Frontal cortex (tissue), 4 donors: ENCODE data around the gene CDC14A. TPM values are rescaled to one million over a fixed set of nuclear protein-coding genes. Genes with fewer than 3 reads are reported as not detected.
"Not testable (repeated sequence)": the region's sequence is repeated elsewhere in the genome, so short reads cannot be mapped to it uniquely, and the experiment has no call there.

Source experiments
- DNase-seq, 2 donors: peaks; one replicate each; pipeline ENCODE4 v3.0.0; 2012; ENCODE audit warnings: low spot score in 2 of 2
- FAIRE-seq: peaks from 2 replicates; lab custom pipeline; 2012; peaks lifted over from hg19 to GRCh38; lab: Jason Lieb, UNC
- total RNA-seq: library from RNA; depleted of rRNA; stranded (reverse); fragments of >200 nt; gene quantifications from one replicate; pipeline ENCODE4 v1.2.3, GENCODE V29; 2014
- donor health status: control.
- donor health status: control.
- donor health status: control.

The CDC14A gene
- total RNA-seq, 1 donor from 2014 or later: 2.9 TPM

- DNase-seq (no peak), FAIRE-seq (no peak)
Observed at GRCh38 chr1:100394285-100394684, 42.0 kb downstream of the CDC14A start.

- FAIRE-seq (no peak), DNase-seq (no peak)
Observed at GRCh38 chr1:100395913-100396312, 43.6 kb downstream of the CDC14A start.

DNA sequence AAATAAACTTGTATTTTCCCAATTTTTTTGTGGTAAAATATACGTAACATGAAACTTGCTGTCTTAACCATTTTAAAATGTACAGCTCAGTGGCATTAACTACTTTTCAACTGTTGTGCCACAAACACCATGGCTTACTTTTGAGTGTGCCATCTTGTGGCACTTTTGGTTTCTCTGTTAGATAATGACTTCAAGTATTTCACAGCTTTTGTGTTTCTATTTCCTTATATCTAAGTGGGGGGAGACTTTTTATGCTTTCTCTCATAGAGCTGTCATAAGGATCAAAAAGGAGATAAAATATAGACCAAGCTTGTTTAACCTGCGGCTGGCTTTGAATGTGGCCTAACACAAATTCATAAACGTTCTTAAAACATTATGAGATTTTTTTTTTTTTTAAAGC, 44.3 kb downstream of the CDC14A start:
- DNase-seq (no peak), FAIRE-seq (no peak)

GRCh38 chr1:100397681-100398080, 45.4 kb downstream of the CDC14A start:
- DNase-seq (no peak), FAIRE-seq (no peak)

GRCh38 chr1:100398648-100399047, 46.3 kb downstream of the CDC14A start:
- no peak for FAIRE-seq

GRCh38 chr1:100400404-100400803, 48.1 kb downstream of the CDC14A start:
- FAIRE-seq: no peak
- DNase-seq: no peak

More at GRCh38 chr1:100398648-100399047, 46.3 kb downstream of the CDC14A start:
- DNase-seq: no peak

DNA sequence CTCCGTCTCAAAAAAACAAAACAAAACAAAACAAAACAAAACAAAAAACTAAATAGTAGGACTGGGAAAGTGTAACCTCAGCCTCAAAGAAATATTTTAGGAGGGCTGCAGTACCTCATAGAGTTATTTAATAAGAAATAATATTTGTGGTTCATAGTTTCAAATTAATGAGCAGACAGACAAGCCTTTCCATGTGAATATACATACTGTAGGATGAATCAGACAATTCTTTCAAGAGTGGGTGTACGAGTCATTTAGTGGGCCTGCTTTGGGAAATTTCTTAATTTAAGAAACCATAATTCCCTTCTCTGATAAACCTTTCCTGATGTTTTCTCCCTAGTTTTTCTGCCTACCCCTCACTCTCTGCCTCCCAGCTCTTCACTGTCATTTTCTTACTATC, 52.5 kb downstream of the CDC14A start:
- DNase-seq (no peak), FAIRE-seq (no peak)

- not testable (repeated sequence) for DNase-seq, FAIRE-seq
Observed at GRCh38 chr1:100405902-100406301, 53.6 kb downstream of the CDC14A start.

- not testable (repeated sequence) for FAIRE-seq, DNase-seq
Observed at GRCh38 chr1:100407390-100407789, 55.1 kb downstream of the CDC14A start.

- DNase-seq (no peak), FAIRE-seq (no peak)
Observed at GRCh38 chr1:100411019-100411418, 58.7 kb downstream of the CDC14A start.

DNA sequence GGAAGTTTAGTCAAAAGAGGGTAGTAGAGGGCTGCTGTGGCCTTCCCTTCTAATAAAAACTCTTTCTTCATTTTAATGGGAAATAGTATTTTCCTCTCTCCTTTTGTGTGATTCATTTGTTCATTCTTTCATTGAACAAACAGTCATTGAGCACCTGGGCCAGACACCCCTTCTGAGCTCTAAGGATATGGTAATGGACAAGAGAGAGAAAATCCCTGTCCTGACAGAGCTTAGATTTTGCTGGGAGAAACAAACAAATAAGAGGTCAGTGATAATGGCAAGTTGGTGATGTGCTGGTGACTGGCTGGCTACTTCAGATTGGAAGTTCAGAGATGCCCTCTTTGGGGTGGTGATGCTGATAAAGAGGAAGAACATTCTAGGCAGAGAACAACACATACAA, 59.3 kb downstream of the CDC14A start:
- no peak for DNase-seq
- FAIRE-seq: no peak

DNA sequence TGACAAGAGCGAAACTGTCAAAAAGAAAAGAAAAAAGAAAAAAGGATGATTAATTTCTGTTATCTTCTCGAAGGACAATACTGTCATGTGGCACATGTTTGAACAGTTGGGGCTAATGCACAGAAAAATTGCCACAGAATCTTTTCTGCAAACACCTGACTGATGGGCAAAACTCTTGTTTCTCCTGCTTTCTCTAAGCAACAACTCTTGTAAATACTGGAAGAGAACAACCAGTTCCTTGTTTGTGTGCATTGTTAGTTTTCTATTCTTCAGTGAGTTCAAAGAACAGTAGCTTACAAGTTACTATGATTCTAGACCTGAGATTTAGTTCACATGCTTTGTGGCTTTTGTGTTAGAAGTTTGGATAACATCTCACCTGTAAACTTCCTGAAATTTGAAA, 60.7 kb downstream of the CDC14A start:
- DNase-seq (no peak), FAIRE-seq (no peak)

- DNase-seq (no peak), FAIRE-seq (no peak)
Observed at GRCh38 chr1:100414693-100415497, 62.6 kb downstream of the CDC14A start.

DNA sequence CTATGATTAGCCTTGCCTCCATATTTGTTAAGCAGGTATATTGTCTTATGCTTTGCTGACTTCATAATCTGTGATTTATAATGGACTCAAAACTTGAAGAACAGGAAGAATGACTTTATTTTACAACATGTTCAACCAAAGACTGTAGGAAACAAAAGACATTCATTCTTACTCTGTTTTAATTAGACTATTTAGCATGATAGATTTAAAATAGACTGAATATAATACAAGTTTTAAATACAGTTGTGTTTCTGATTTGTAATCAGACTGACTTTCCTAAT, 63.1 kb downstream of the CDC14A start:
- DNase-seq: no peak
- no peak for FAIRE-seq

DNA sequence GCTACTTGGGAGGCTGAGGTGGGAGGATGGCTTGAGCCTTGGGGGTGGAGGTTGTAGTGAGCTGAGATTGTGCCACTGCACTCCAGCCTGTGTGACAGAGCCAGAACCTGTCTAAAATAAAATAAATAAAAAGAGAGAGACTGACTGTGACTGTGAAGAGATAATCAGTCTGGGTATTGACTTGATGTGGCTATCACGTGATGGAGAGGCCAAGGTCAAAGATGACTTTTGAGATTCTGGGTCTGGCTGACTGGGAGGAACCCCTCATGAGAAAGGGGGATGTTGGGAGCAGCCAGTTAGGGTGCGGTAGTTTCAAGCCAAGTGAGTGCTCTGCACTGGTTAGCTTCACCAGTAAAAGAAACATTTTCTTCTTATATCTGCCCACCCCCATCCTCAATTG, 66.8 kb downstream of the CDC14A start:
- DNase-seq (no peak), FAIRE-seq (no peak)

DNA sequence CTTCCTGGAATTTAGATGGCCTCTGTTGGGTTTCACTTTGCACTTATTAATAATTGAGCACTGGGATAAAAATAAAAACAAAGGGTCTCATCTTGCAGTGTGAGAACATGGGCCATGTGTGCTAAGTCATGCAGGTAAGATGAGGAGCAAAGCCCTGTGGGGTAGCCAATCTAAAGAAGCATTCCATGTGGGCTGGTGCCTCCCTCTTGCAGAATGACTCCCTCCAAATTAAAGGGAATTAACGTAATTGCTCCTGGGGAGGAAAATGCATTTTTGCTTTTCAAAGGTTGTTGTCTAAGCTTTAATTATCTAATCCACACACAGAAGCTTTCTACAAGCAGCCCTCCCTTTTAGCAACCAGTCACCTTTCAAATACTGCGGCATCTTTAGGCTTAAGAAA, 69.8 kb downstream of the CDC14A start:
- FAIRE-seq: no peak

DNA sequence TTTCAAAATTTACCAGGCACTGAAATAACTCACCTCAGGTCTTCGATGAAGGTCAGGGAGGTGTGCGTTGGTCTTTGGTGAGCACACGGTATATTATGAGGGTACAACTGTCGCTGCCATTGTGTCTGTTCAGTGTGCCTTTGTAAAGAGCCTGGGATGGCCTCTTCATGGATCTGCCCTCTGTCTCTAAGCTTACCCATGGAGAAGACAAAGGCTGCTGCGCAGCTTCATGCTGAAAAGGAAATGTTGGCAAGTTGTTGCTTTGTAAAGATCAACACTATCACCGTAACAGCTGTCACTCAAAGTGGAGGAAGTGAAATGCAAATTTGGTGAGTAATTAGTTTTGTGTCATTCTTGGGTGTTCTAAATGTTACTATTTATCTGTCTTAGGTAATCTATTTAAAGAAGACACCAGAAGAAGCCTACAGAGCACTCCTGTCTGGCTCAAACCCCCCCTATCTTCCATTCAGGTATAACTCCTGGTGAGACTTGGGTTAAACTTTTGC, 71.6 kb downstream of the CDC14A start:
- no peak for FAIRE-seq
- no peak for DNase-seq

More for the DNA sequence above, 69.8 kb downstream of the CDC14A start:
- no peak for DNase-seq

GRCh38 chr1:100428160-100428559, 75.9 kb downstream of the CDC14A start:
- FAIRE-seq: no peak

DNA sequence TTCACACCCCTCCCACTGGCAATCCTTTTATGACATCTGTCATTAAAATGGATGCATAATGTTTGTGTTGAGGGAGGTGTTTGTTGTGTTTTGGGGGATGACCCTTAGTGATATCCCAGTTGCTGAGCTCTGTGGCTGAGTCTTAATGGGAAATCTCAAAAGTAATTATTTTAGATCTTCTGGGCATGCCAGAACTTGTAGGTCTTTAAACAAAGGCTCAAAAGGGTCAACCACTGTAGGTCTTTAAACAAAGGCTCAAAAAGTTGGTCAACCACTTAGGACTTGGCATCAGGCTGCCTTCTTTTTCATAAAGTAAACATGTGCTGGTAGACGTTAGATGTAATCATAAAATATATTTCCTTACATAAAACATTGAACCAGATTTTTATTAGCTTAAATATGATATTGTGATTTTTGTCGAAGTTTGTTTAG, 78.0 kb downstream of the CDC14A start:
- no peak for DNase-seq
- no peak for FAIRE-seq

More at GRCh38 chr1:100428160-100428559, 75.9 kb downstream of the CDC14A start:
- DNase-seq: no peak

- FAIRE-seq (no peak), DNase-seq (no peak)
Observed at GRCh38 chr1:100431954-100432353, 79.6 kb downstream of the CDC14A start.

GRCh38 chr1:100433563-100433962, 81.3 kb downstream of the CDC14A start:
- FAIRE-seq: no peak
- DNase-seq: no peak

DNA sequence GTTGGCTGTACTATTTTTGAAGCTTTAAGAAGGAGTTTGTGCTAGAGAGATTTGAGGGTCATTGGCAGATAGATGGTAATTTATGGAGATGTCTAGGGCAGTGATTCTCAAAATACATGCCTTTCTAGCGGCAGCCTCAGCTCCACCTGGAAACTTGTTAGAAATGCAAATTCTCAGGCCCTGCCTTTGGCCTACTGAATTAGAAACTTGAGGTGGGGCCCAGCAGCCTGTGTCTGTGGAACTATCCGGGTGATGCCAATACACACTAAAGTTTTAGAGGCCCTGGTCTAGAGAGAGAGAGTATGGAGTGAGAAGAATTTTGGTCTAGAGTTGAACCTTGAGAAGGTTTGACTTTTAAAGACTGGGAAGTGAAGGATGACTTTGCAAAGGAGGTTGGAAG, 82.5 kb downstream of the CDC14A start:
- FAIRE-seq: no peak
- no peak for DNase-seq
